ENCODE data around the gene NOS1.

DNA sequence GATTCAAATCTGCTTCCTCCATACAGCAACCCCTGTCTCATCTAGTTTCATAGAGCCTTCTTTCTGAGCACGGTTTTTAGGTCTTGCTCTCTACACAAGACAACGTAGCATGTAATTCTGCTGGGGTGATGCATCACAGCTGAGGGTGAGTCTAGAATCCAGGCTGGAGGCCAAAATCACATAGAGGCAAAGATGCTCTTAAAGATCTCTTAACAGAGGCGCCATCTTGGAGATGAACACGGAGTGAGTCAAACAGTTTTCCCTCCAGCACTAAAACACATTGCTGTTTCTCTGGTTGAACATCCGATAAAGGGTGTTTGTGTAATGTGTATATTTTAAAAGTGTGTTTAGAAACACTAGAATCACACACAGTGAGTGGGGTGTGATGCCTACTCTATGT lies 78.9 kb downstream of the NOS1 start:
- TF ChIP-seq, protein P1, sequence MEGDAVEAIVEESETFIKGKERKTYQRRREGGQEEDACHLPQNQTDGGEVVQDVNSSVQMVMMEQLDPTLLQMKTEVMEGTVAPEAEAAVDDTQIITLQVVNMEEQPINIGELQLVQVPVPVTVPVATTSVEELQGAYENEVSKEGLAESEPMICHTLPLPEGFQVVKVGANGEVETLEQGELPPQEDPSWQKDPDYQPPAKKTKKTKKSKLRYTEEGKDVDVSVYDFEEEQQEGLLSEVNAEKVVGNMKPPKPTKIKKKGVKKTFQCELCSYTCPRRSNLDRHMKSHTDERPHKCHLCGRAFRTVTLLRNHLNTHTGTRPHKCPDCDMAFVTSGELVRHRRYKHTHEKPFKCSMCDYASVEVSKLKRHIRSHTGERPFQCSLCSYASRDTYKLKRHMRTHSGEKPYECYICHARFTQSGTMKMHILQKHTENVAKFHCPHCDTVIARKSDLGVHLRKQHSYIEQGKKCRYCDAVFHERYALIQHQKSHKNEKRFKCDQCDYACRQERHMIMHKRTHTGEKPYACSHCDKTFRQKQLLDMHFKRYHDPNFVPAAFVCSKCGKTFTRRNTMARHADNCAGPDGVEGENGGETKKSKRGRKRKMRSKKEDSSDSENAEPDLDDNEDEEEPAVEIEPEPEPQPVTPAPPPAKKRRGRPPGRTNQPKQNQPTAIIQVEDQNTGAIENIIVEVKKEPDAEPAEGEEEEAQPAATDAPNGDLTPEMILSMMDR (IDR thresholded peaks at IDR 0.05): no peak
- TF ChIP-seq POLR2A (IDR thresholded peaks at IDR 0.05) (no peak), POLR2AphosphoS5 (IDR thresholded peaks at IDR 0.05) (no peak), EP300 (IDR thresholded peaks at IDR 0.05) (no peak)

Measured in suprapubic skin (tissue), 4 donors.